Psoas muscle (tissue), 8 donors: ENCODE measurements around the gene GLRX. TPM values are rescaled to one million over a fixed set of nuclear protein-coding genes. Genes with fewer than 3 reads are reported as not detected.
A peak's percentile ranks its signal among the peaks of the same experiment; 100 is the strongest.

Source experiments
- ATAC-seq, 4 donors: fragments of 200-7000 bp; cut with Tn5 transposase; one replicate each; pipeline ENCODE4 v1.9.1; 2020; ENCODE audit warnings: moderate library complexity in 3 of 4, mild to moderate bottlenecking in 2 of 4
- DNase-seq, 2 donors: peaks; one replicate each; pipeline ENCODE4 v3.0.0-alpha.2; 2020
- H3K27ac ChIP-seq: fragments of 200-600 bp; one replicate; pipeline ENCODE4 v1.8.0; 2022
- H3K27me3 ChIP-seq, 3 donors: fragments of 200-600 bp in 1 of 3; one replicate each; pipeline versions ENCODE4 v1.6.1 to v1.8.0; 2013 to 2022; ENCODE audit warnings: low read length in 2 of 3, mild to moderate bottlenecking in 2 of 3, moderate library complexity in 1 of 3; ENCODE audit not compliant: insufficient read depth in 3 of 3
- H3K36me3 ChIP-seq, 2 donors: fragments of 200-600 bp in 1 of 2; one replicate each; pipeline versions ENCODE4 v1.6.1 to v1.8.0; 2013 to 2022; ENCODE audit warnings: low read depth in 1 of 2, mild to moderate bottlenecking in 1 of 2, moderate library complexity in 1 of 2; ENCODE audit not compliant: insufficient read depth in 1 of 2
- H3K4me1 ChIP-seq: fragments of 200-600 bp; one replicate; pipeline ENCODE4 v1.8.0; 2022
- H3K4me3 ChIP-seq: fragments of 200-600 bp; one replicate; pipeline ENCODE4 v1.8.0; 2022; ENCODE audit warnings: mild to moderate bottlenecking
- H3K9me3 ChIP-seq: fragments of 200-600 bp; one replicate; pipeline ENCODE4 v1.8.0; 2022
- CTCF ChIP-seq: fragments of 200-600 bp; IDR thresholded peaks from one replicate; pipeline ENCODE4 v1.8.0; 2022; ENCODE audit warnings: antibody characterized with exemption
- WGBS, 3 donors: extraction: QIAGEN DNeasy Blood & Tissue Kit; methylation state at CpG; one replicate each; pipeline versions ENCODE4 v1.1.6 to v1.1.7; 2013; 5-methylcytosine and 5-hydroxymethylcytosine counted together
- intact Hi-C, 2 donors: fragments of 100-400 bp; cut with DNase I; formaldehyde crosslinking; loops; one replicate each; pipeline versions ENCODE4 v1.11.0 to v1.14.2; 2022
- polyA plus RNA-seq, 3 donors: library from polyadenylated mRNA; stranded (reverse); fragments of 200-250 nt; gene quantifications; one replicate each; pipeline ENCODE4 v1.2.3, GENCODE V29; 2013
- total RNA-seq, 4 donors: library from RNA; stranded (reverse); fragmentation: NEBNext Ultra II Directional in 2 of 4; extraction: Animal tissue kit (Norgen Biotek cat#: 25700) in 2 of 4; gene quantifications; one replicate each; pipeline versions ENCODE4 v1.2.1 to v1.2.4, GENCODE V29; 2021 to 2023
- donor health status: healthy with polysubstance abuse.
- donor health status: DM: no; HTN: no; CAD: no; lungs with moderate emphysema.
- donor health status: Bipolar disorder and iron deficiency.
- donor health status: healthy.
- donor health status: DM: yes; HTN: yes; CAD: no.
- donor health status: DM: no; HTN: no; CAD: no.
- donor health status: DM: no; HTN: no; CAD: no.
- donor health status: DM: yes; HTN: yes; CAD: no.

Gene GLRX
- total and polyA plus RNA-seq, 7 donors, result 131 to 3,024 (median 888) TPM

GRCh38 chr5:95843733-95844223 lies 21.3 kb upstream of the GLRX start:
- DNase-seq (peak in 1 of 2 donors; percentile 55), ATAC-seq (peak; percentile 71 to 80 (median 73))
- intact Hi-C loops, result no loop called here
- TF ChIP-seq CTCF, result no peak
- Histone ChIP-seq H3K27me3 (no peaks in the 10 kb centered on the region), H3K36me3 (no peaks in the 10 kb centered on the region), H3K4me1 (peaks cover 18% of the 10 kb centered on the region), H3K27ac (peak overlapping the region; percentile 76), H3K9me3 (no peaks in the 10 kb centered on the region), H3K4me3 (peak overlapping the region; percentile 35)
- WGBS, 3 donors, result 18 to 40% (median 22%) methylated on average over 3 of the region's 3 CpGs

GRCh38 chr5:95842854-95843544 lies 20.5 kb upstream of the GLRX start:
- 69 to 79% (median 75%) methylated on average over 11 of the region's 11 CpGs for WGBS, 3 donors
- intact Hi-C loops, result no loop called here

GRCh38 chr5:95841914-95842812 lies 19.6 kb upstream of the GLRX start:
- TF ChIP-seq CTCF, result no peak
- no peaks in the 10 kb centered on the region for H3K27me3 ChIP-seq
- H3K9me3 ChIP-seq, result no peaks in the 10 kb centered on the region
- H3K4me3 ChIP-seq, result no peak overlapping the region
- peak overlapping the region; percentile 76 for H3K27ac ChIP-seq
- WGBS, 3 donors, result 80 to 84% (median 81%) methylated on average over 8 of the region's 8 CpGs
- no peaks in the 10 kb centered on the region for H3K36me3 ChIP-seq
- ATAC-seq (peak in 3 of 4 donors; percentile 37 to 57 (median 45)), DNase-seq (peak in 1 of 2 donors; percentile 45)
- intact Hi-C loops, result no loop called here
- H3K4me1 ChIP-seq, result peaks cover 32% of the 10 kb centered on the region

More at GRCh38 chr5:95842854-95843544, 20.5 kb upstream of the GLRX start:
- Histone ChIP-seq H3K4me1 (peaks cover 25% of the 10 kb centered on the region), H3K4me3 (no peak overlapping the region), H3K27ac (peak overlapping the region; percentile 76), H3K9me3 (no peaks in the 10 kb centered on the region), H3K36me3 (no peaks in the 10 kb centered on the region), H3K27me3 (no peaks in the 10 kb centered on the region)
- ATAC-seq (peak; percentile 72 to 78 (median 72)), DNase-seq (peak; percentile 66 to 80)
- TF ChIP-seq CTCF, result no peak

- no peaks in the 10 kb centered on the region for H3K36me3 ChIP-seq
- H3K27ac ChIP-seq, result peak overlapping the region; percentile 76
- H3K27me3 ChIP-seq, result no peaks in the 10 kb centered on the region
- DNase-seq (no peak), ATAC-seq (no peak)
- WGBS, 3 donors, result 83 to 93% (median 91%) methylated on average over 1 of the region's 1 CpG
- intact Hi-C loops, result no loop called here
- H3K4me1 ChIP-seq, result peaks cover 42% of the 10 kb centered on the region
- no peak for TF ChIP-seq CTCF
- H3K9me3 ChIP-seq, result no peaks in the 10 kb centered on the region
- no peak overlapping the region for H3K4me3 ChIP-seq
Measured at GRCh38 chr5:95840956-95841705, 18.6 kb upstream of the GLRX start.
